IMR-90 (cell line): ENCODE data around the gene NSUN4. TPM values are rescaled to one million over a fixed set of nuclear protein-coding genes. Genes with fewer than 3 reads are reported as not detected.

ENCODE experiments used
- ATAC-seq: fragments of 200-7000 bp; cut with Tn5 transposase; 2 replicates; pipeline ENCODE4 v1.9.1; 2020; ENCODE audit warnings: low read depth, mild to moderate bottlenecking, moderate library complexity
- BruUV-seq: library from RNA; stranded (reverse); fragments of 400-500 nt; replicated peaks from 2 replicates; lab custom pipeline; 2021; lab: Mats Ljungman, UMichigan
- CTCF ChIA-PET: fragments of 300-600 bp; formaldehyde crosslinking; extraction: SDS; loops from one replicate; lab custom pipeline; 2021; ENCODE audit warnings: antibody characterized with exemption; lab: Yijun Ruan, JAX
- POLR2A ChIA-PET: fragments of 300-600 bp; sonication (Branson Sonifier 250); formaldehyde crosslinking; loops from one replicate; lab custom pipeline; 2022; ENCODE audit warnings: antibody characterized with exemption; ENCODE audit not compliant: unreplicated experiment; lab: Charles Lee
- DNase-seq: peaks from one replicate; pipeline ENCODE4 v3.0.0; 2013
- H2AFZ ChIP-seq: replicated peaks from 2 replicates; pipeline ENCODE3; 2013; ENCODE audit warnings: low read length, mild to moderate bottlenecking; ENCODE audit not compliant: poor library complexity
- H2AK5ac ChIP-seq: 2 replicates; pipeline ENCODE4 v1.6.1; 2013; ENCODE audit warnings: low read depth, low read length, inconsistent platforms
- H2AK9ac ChIP-seq: replicated peaks from 2 replicates; pipeline ENCODE3; 2013; ENCODE audit warnings: mild to moderate bottlenecking, low read depth, low read length, moderate library complexity; ENCODE audit not compliant: poor library complexity
- H2BK120ac ChIP-seq: 2 replicates; pipeline ENCODE4 v1.6.1; 2013; ENCODE audit warnings: low read depth, low read length, inconsistent platforms
- H2BK15ac ChIP-seq: 3 replicates; pipeline ENCODE4 v1.6.1; 2013; ENCODE audit warnings: low read depth, low read length, inconsistent platforms
- H2BK20ac ChIP-seq: 2 replicates; pipeline ENCODE4 v1.6.1; 2013; ENCODE audit warnings: low read depth, mild to moderate bottlenecking, inconsistent platforms, low read length, moderate library complexity
- H2BK5ac ChIP-seq: 2 replicates; pipeline ENCODE4 v1.6.1; 2013; ENCODE audit warnings: mild to moderate bottlenecking, low read depth, low read length, inconsistent platforms; ENCODE audit not compliant: poor library complexity, severe bottlenecking
- H3K14ac ChIP-seq: replicated peaks from 2 replicates; pipeline ENCODE4 v1.6.1; 2013; ENCODE audit warnings: low read depth, low read length, inconsistent platforms
- H3K18ac ChIP-seq: 2 replicates; pipeline ENCODE4 v1.6.1; 2013; ENCODE audit warnings: low read depth, low read length, control low read depth
- H3K23ac ChIP-seq: 2 replicates; pipeline ENCODE4 v1.6.1; 2013; ENCODE audit warnings: low read depth, low read length, inconsistent platforms
- H3K27ac ChIP-seq: 2 replicates; pipeline ENCODE4 v1.5.1; 2013; ENCODE audit warnings: mild to moderate bottlenecking, control low read depth, low read length; ENCODE audit not compliant: insufficient read depth
- H3K27me3 ChIP-seq: 2 replicates; pipeline ENCODE4 v1.6.1; 2013; ENCODE audit warnings: low read length; ENCODE audit not compliant: control insufficient read depth, insufficient read depth
- H3K36me3 ChIP-seq: 2 replicates; pipeline ENCODE4 v1.6.1; 2013; ENCODE audit warnings: low read length, mixed read lengths; ENCODE audit not compliant: control insufficient read depth, insufficient read depth
- H3K4ac ChIP-seq: 2 replicates; pipeline ENCODE4 v1.6.1; 2013; ENCODE audit warnings: low read depth, low read length, inconsistent platforms
- H3K4me1 ChIP-seq: 2 replicates; pipeline ENCODE4 v1.6.1; 2013; ENCODE audit warnings: low read length, mixed read lengths; ENCODE audit not compliant: control insufficient read depth, insufficient read depth
- H3K4me2 ChIP-seq: 2 replicates; pipeline ENCODE4 v1.6.1; 2013; ENCODE audit warnings: low read depth, mild to moderate bottlenecking, control low read depth, low read length, moderate library complexity
- H3K4me3 ChIP-seq: 2 replicates; pipeline ENCODE4 v1.5.1; 2013; ENCODE audit warnings: low read depth, mild to moderate bottlenecking, control low read depth, low read length, moderate library complexity; ENCODE audit not compliant: insufficient read depth
- H3K56ac ChIP-seq: 2 replicates; pipeline ENCODE4 v1.6.1; 2013; ENCODE audit warnings: low read length, inconsistent platforms; ENCODE audit not compliant: insufficient read depth; ENCODE audit errors: extremely low read depth
- H3K79me1 ChIP-seq, 2 experiments: 2 replicates each; pipeline ENCODE4 v1.6.1; 2013; ENCODE audit warnings: low read length in 2 of 2, inconsistent platforms in 1 of 2, low read depth in 1 of 2
- H3K9ac ChIP-seq: 2 replicates; pipeline ENCODE4 v1.6.1; 2013; ENCODE audit warnings: low read depth, low read length, control low read depth
- H3K9me1 ChIP-seq: 2 replicates; pipeline ENCODE4 v1.6.1; 2013; ENCODE audit warnings: low read length, inconsistent platforms; ENCODE audit not compliant: insufficient read depth
- H3K9me3 ChIP-seq: 2 replicates; pipeline ENCODE4 v1.6.1; 2013; ENCODE audit warnings: low read length; ENCODE audit not compliant: control insufficient read depth, insufficient read depth
- H4K20me1 ChIP-seq: 2 replicates; pipeline ENCODE4 v1.6.1; 2013; ENCODE audit warnings: low read length, inconsistent platforms; ENCODE audit not compliant: insufficient read depth
- H4K5ac ChIP-seq: 2 replicates; pipeline ENCODE4 v1.6.1; 2013; ENCODE audit warnings: mild to moderate bottlenecking, low read depth, low read length, control low read depth
- H4K8ac ChIP-seq, 2 experiments: 2 replicates each; pipeline ENCODE4 v1.6.1; 2013; ENCODE audit warnings: low read depth in 2 of 2, low read length in 2 of 2, control low read depth in 1 of 2, inconsistent platforms in 1 of 2
- H4K91ac ChIP-seq: 2 replicates; pipeline ENCODE4 v1.6.1; 2013; ENCODE audit warnings: low read depth, low read length, inconsistent platforms; ENCODE audit not compliant: insufficient read depth
- BHLHE40 ChIP-seq: fragments of 150-350 bp; IDR thresholded peaks from 2 replicates; pipeline ENCODE4 v1.6.1; 2016; ENCODE audit warnings: mild to moderate bottlenecking, low read depth, low read length
- CEBPB ChIP-seq: IDR thresholded peaks from 2 replicates; pipeline ENCODE4 v1.6.1; 2012; ENCODE audit warnings: low read depth, low read length, improper control_type of control experiment
- CHD1 ChIP-seq: IDR thresholded peaks from 2 replicates; pipeline ENCODE4 v1.6.1; 2012; ENCODE audit warnings: low read depth, low read length, improper control_type of control experiment
- CTCF ChIP-seq: conservative IDR thresholded peaks from 2 replicates; pipeline ENCODE4 v1.5.1; 2012; ENCODE audit warnings: mild to moderate bottlenecking, low read depth, low read length, improper control_type of control experiment
- FOS ChIP-seq: fragments of 150-350 bp; IDR thresholded peaks from 2 replicates; pipeline ENCODE4 v1.6.1; 2016; ENCODE audit warnings: low read depth, low read length
- MAFK ChIP-seq: IDR thresholded peaks from 2 replicates; pipeline ENCODE4 v1.6.1; 2012; ENCODE audit warnings: low read depth, low read length, improper control_type of control experiment
- MAZ ChIP-seq: IDR thresholded peaks from 2 replicates; pipeline ENCODE4 v1.6.1; 2012; ENCODE audit warnings: low read depth, mild to moderate bottlenecking, low read length, improper control_type of control experiment, moderate library complexity, borderline replicate concordance
- MXI1 ChIP-seq: IDR thresholded peaks from 2 replicates; pipeline ENCODE4 v1.6.1; 2012; ENCODE audit warnings: low read depth, mild to moderate bottlenecking, low read length, moderate library complexity, borderline replicate concordance
- NFE2L2 ChIP-seq: fragments of 150-350 bp; IDR thresholded peaks from 2 replicates; pipeline ENCODE4 v1.6.1; 2016; ENCODE audit warnings: low read depth, mild to moderate bottlenecking, low read length
- POLR2A ChIP-seq: IDR thresholded peaks from 2 replicates; pipeline ENCODE4 v1.6.1; 2012; ENCODE audit warnings: mild to moderate bottlenecking, low read depth, low read length
- RCOR1 ChIP-seq: IDR thresholded peaks from 2 replicates; pipeline ENCODE4 v1.6.1; 2012; ENCODE audit warnings: mild to moderate bottlenecking, low read length, improper control_type of control experiment; ENCODE audit not compliant: insufficient replicate concordance
- RFX5 ChIP-seq: IDR thresholded peaks from 2 replicates; pipeline ENCODE4 v1.8.0; 2012; ENCODE audit warnings: low read depth, mild to moderate bottlenecking, low read length, moderate library complexity
- WGBS, 2 experiments: methylation state at CpG; one replicate each; pipeline versions ENCODE4 v1.1.5 to v1.1.7; 2013; ENCODE audit warnings: missing lambda C conversion rate in 2 of 2; ENCODE audit not compliant: insufficient read length in 1 of 2; ENCODE audit errors: extremely low coverage in 2 of 2; 5-methylcytosine and 5-hydroxymethylcytosine counted together
- dilution Hi-C: fragments of 300-500 bp; cut with HindIII; formaldehyde crosslinking; loops from one replicate; pipeline ENCODE4 v1.14.3; 2018; ENCODE audit warnings: low sequenced_read_pairs; ENCODE audit not compliant: unreplicated experiment
- in situ Hi-C: fragments of 300-500 bp; cut with MboI; formaldehyde crosslinking; loops from 3 replicates; pipeline ENCODE4 v1.14.3; 2019; ENCODE audit warnings: low sequenced_read_pairs, inconsistent platforms, mixed read lengths
- intact Hi-C: fragments of 100-400 bp; cut with micrococcal nuclease; formaldehyde crosslinking; loops from 2 replicates; pipeline ENCODE4 v1.10.0; 2022
- polyA plus RNA-seq, 3 experiments: library from polyadenylated mRNA; depleted of rRNA; stranded (reverse); fragments of >200 nt; gene quantifications; 2 replicates each; pipeline ENCODE4 v1.2.3, GENCODE V29; 2012; ENCODE audit warnings: low replicate concordance in 1 of 3
- total RNA-seq: library from RNA; depleted of rRNA; stranded (reverse); fragments of >200 nt; gene quantifications from 2 replicates; pipeline ENCODE4 v1.2.3, GENCODE V29; 2012
- TF ChIP-seq, protein P1 (sequence below): fragments of 150-350 bp; IDR thresholded peaks from 2 replicates; pipeline ENCODE4 v1.6.1; 2017; ENCODE audit warnings: mild to moderate bottlenecking, antibody characterized with exemption, low read length, low read depth
- TF ChIP-seq, protein P2 (sequence below): fragments of 150-350 bp; IDR thresholded peaks from 2 replicates; pipeline ENCODE4 v1.6.1; 2016; ENCODE audit warnings: low read depth, mild to moderate bottlenecking, low read length, moderate library complexity, borderline replicate concordance

NSUN4 gene
- total and polyA plus RNA-seq, 2 of the 4 experiments (the other 2 are of a cell fraction): 10.9 to 13.0 TPM

- ATAC-seq (no peak), DNase-seq (no peak)
- Histone ChIP-seq H4K5ac (no peak overlapping the region), H2BK120ac (no peak overlapping the region), H3K79me1 (no peaks in the 10 kb centered on the region), H4K91ac (no peak overlapping the region), H2AK5ac (no peak overlapping the region), H2BK15ac (no peak overlapping the region), H4K20me1 (no peaks in the 10 kb centered on the region), H3K9ac (no peak overlapping the region), H3K4ac (no peak overlapping the region), H3K36me3 (no peaks in the 10 kb centered on the region), H4K8ac (no peak overlapping the region), H3K4me1 (no peaks in the 10 kb centered on the region; the same call in 1 of the 2 replicates), H3K18ac (no peak overlapping the region), H3K27ac (no peak overlapping the region), H3K56ac (no peak overlapping the region), H2BK5ac (no peak overlapping the region), H2AFZ (no peak overlapping the region), H3K14ac (no peak overlapping the region), H3K4me3 (no peak overlapping the region), H3K23ac (no peak overlapping the region), H3K9me3 (peaks cover 6% of the 10 kb centered on the region; the same call in 1 of the 2 replicates), H3K27me3 (peaks cover 49% of the 10 kb centered on the region), H2BK20ac (no peak overlapping the region), H3K9me1 (no peaks in the 10 kb centered on the region), H2AK9ac (peak overlapping the region; percentile 81), H3K4me2 (no peak overlapping the region)
- TF ChIP-seq NFE2L2 (no peak), MAZ (no peak), FOS (no peak), CHD1 (no peak), CTCF (no peak), POLR2A (no peak), MXI1 (no peak), RFX5 (no peak), MAFK (no peak), CEBPB (no peak), RCOR1 (no peak), BHLHE40 (no peak)
- TF ChIP-seq, protein P1, sequence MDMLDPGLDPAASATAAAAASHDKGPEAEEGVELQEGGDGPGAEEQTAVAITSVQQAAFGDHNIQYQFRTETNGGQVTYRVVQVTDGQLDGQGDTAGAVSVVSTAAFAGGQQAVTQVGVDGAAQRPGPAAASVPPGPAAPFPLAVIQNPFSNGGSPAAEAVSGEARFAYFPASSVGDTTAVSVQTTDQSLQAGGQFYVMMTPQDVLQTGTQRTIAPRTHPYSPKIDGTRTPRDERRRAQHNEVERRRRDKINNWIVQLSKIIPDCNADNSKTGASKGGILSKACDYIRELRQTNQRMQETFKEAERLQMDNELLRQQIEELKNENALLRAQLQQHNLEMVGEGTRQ: no peak
- TF ChIP-seq, protein P2, sequence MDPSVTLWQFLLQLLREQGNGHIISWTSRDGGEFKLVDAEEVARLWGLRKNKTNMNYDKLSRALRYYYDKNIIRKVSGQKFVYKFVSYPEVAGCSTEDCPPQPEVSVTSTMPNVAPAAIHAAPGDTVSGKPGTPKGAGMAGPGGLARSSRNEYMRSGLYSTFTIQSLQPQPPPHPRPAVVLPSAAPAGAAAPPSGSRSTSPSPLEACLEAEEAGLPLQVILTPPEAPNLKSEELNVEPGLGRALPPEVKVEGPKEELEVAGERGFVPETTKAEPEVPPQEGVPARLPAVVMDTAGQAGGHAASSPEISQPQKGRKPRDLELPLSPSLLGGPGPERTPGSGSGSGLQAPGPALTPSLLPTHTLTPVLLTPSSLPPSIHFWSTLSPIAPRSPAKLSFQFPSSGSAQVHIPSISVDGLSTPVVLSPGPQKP: no peak
- intact Hi-C loops: no loop called here
- no TSS peak for BruUV-seq
- in situ Hi-C loops: no loop called here
- 14% methylated on average over 1 of the region's 9 CpGs; no CpG with 5 or more reads in 1 of the 2 experiments for WGBS, 2 experiments
- dilution Hi-C loops: no loop called here
- POLR2A ChIA-PET: no interaction called here
- CTCF ChIA-PET: no interaction called here
Measured at GRCh38 chr1:46399307-46399706, 58.7 kb downstream of the NSUN4 start.
